K562 (cell line): ENCODE data around the gene SRL.

Experiments used
- CHD4 ChIP-seq: fragments of 200-600 bp; sonication (generic); IDR thresholded peaks from 3 replicates; pipeline ENCODE4 v1.6.1; 2012; ENCODE audit warnings: low read depth, mild to moderate bottlenecking, mixed read lengths, low read length, inconsistent platforms; ENCODE audit not compliant: insufficient read depth, insufficient replicate concordance, poor library complexity, severe bottlenecking
- FOXA1 ChIP-seq: fragments of 450-650 bp; IDR thresholded peaks from 2 replicates; pipeline ENCODE4 v1.6.1; 2016; ENCODE audit warnings: mild to moderate bottlenecking, borderline replicate concordance
- FOXM1 ChIP-seq, 2 experiments: fragments of 450-650 bp in 1 of 2; sonication (generic) in 1 of 2; formaldehyde crosslinking in 1 of 2; IDR thresholded peaks; 2 replicates each; pipeline versions ENCODE4 v1.6.1 to v1.9.0; 2017 to 2022; ENCODE audit warnings: low read depth in 2 of 2, mild to moderate bottlenecking in 2 of 2, missing genetic modification reagents in 1 of 2, moderate library complexity in 1 of 2
- NFYB ChIP-seq: IDR thresholded peaks from 2 replicates; pipeline ENCODE4 v1.6.1; 2011; ENCODE audit warnings: mild to moderate bottlenecking, moderate library complexity; ENCODE audit not compliant: insufficient read length; ENCODE audit errors: extremely low read depth
- POLR2A ChIP-seq: fragments of 450-650 bp; conservative IDR thresholded peaks from 2 replicates; pipeline ENCODE4 v1.6.1; 2016
- ZNF143 ChIP-seq: sonication (generic); formaldehyde crosslinking; IDR thresholded peaks from 2 replicates; pipeline ENCODE4 v1.9.0; 2022; ENCODE audit warnings: mild to moderate bottlenecking, missing genetic modification reagents

GRCh38 chr16:4253394-4254150, 11.7 kb upstream of the SRL start:
- TF ChIP-seq NFYB = no peak
- peak; percentile 96 for TF ChIP-seq POLR2A
- peak; percentile 55; the same call in 1 of the 2 replicates for TF ChIP-seq ZNF143
- no peak for TF ChIP-seq FOXA1
- no peak for TF ChIP-seq FOXM1 (IDR thresholded peaks at IDR 0.05; ENCODE audit: low read depth)
- no peak for TF ChIP-seq FOXM1 (CRISPR knock-in tag; IDR thresholded peaks at IDR 0.05; ENCODE audit: low read depth)
- TF ChIP-seq CHD4 = no peak
